Measurements from ENCODE around the gene GOLGA8S.
"Not testable (repeated sequence)": the region's sequence is repeated elsewhere in the genome, so short reads cannot be mapped to it uniquely, and the experiment has no call there.

DNA sequence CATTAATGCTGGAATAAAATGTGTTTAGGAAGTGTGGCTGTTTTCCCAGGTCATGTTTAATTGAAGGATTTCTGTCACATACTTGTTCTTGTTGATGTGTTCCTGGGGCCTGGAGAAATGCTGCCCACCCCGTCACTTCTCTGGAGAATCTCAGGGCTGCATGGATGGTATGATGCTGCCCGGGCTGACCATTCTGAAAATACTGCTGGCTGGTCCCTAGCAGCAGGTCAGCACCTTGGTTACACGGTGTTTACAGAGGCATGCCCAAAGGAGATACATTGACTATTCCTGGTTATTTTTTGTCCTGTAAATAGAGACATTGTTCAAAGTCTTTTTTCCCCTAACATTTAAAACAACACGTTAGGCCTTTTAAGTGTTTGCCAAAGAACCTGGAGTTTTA, 26.2 kb downstream of the GOLGA8S start:
- TF ChIP-seq, protein P1, sequence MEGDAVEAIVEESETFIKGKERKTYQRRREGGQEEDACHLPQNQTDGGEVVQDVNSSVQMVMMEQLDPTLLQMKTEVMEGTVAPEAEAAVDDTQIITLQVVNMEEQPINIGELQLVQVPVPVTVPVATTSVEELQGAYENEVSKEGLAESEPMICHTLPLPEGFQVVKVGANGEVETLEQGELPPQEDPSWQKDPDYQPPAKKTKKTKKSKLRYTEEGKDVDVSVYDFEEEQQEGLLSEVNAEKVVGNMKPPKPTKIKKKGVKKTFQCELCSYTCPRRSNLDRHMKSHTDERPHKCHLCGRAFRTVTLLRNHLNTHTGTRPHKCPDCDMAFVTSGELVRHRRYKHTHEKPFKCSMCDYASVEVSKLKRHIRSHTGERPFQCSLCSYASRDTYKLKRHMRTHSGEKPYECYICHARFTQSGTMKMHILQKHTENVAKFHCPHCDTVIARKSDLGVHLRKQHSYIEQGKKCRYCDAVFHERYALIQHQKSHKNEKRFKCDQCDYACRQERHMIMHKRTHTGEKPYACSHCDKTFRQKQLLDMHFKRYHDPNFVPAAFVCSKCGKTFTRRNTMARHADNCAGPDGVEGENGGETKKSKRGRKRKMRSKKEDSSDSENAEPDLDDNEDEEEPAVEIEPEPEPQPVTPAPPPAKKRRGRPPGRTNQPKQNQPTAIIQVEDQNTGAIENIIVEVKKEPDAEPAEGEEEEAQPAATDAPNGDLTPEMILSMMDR (optimal IDR thresholded peaks at IDR 0.05 in 1 of 3, IDR thresholded peaks at IDR 0.05 in 1 of 3, conservative IDR thresholded peaks at IDR 0.05 in 1 of 3; ENCODE audit: extremely low read depth in 1 of 3, insufficient read depth in 2 of 3, low read length in 3 of 3) = not testable (repeated sequence)
- TF ChIP-seq EZH2 (IDR thresholded peaks at IDR 0.05; ENCODE audit: low read length) = not testable (repeated sequence)
